Vagina (tissue), 2 donors: ENCODE results near the gene ZBTB7C.

Source experiments
- CTCF ChIP-seq, 3 experiments: fragments of 450-650 bp in 2 of 3; fragments of 200-600 bp in 1 of 3; sonication (generic) in 1 of 3; IDR thresholded peaks; one replicate each; pipeline ENCODE4 v1.5.1; 2017 to 2019; ENCODE audit warnings: antibody characterized with exemption in 3 of 3, mild to moderate bottlenecking in 2 of 3, moderate library complexity in 2 of 3
- POLR2A ChIP-seq, 2 donors: fragments of 450-650 bp; IDR thresholded peaks; one replicate each; pipeline ENCODE4 v1.6.1; 2017; ENCODE audit warnings: antibody characterized with exemption in 2 of 2, mild to moderate bottlenecking in 2 of 2, moderate library complexity in 2 of 2

DNA sequence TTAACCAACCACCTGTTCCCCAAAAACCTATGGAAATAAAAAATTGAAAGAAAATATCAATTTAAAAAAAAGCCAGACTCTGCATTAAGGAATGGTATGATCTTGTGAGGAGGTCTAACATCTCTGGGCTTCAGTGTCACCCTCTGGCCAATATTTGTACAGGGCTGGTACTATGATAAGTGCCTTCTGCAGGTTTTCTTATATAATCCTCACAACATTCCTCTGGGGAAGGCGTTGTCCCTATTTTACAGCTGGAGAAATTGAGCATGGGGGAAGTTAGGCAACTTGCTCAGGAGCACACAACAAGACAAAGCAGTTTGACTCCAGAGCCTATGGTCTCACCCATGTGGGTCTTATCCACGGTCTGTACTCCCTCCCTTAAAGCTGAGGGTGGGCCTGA, 86.0 kb downstream of the ZBTB7C start:
- no peak for TF ChIP-seq CTCF (IDR thresholded peaks at IDR 0.05)
- TF ChIP-seq POLR2A (IDR thresholded peaks at IDR 0.05) = no peak
